GM12878 (cell line): ENCODE data around the gene POMT1. TPM values are rescaled to one million over a fixed set of nuclear protein-coding genes. Genes with fewer than 3 reads are reported as not detected.

Experiments used
- ATAC-seq: fragments of 200-7000 bp; cut with Tn5 transposase; 3 replicates; pipeline ENCODE4 v1.9.1; 2020; ENCODE audit warnings: mild to moderate bottlenecking, moderate library complexity
- BruUV-seq: library from RNA; stranded (reverse); fragments of 400-500 nt; replicated peaks from 2 replicates; lab custom pipeline; 2021; lab: Mats Ljungman, UMichigan
- CTCF ChIA-PET: fragments of 300-600 bp; sonication (Branson Sonifier 250); formaldehyde crosslinking; extraction: SDS; loops from one replicate; lab custom pipeline; 2021; ENCODE audit warnings: inconsistent platforms; lab: Yijun Ruan, JAX
- POLR2A ChIA-PET: fragments of 350-600 bp; formaldehyde crosslinking; extraction: SDS; loops from one replicate; lab custom pipeline; 2021; ENCODE audit warnings: inconsistent platforms; lab: Charles Lee
- RAD21 ChIA-PET: fragments of 300-600 bp; sonication (Branson Sonifier 250); formaldehyde crosslinking; loops from one replicate; lab custom pipeline; 2023; ENCODE audit warnings: antibody characterized with exemption; ENCODE audit not compliant: unreplicated experiment; lab: Charles Lee
- SMC1A ChIA-PET: fragments of 300-600 bp; sonication (Branson Sonifier 250); formaldehyde crosslinking; loops from one replicate; lab custom pipeline; 2023; ENCODE audit not compliant: unreplicated experiment, uncharacterized antibody; lab: Charles Lee
- DNase-seq: peaks from one replicate; pipeline ENCODE4 v3.0.0-alpha.2; 2011; ENCODE audit warnings: low read depth, low spot score
- FAIRE-seq: peaks from 3 replicates; lab custom pipeline; 2011; peaks lifted over from hg19 to GRCh38; lab: Jason Lieb, UNC
- H2AFZ ChIP-seq: 2 replicates; pipeline ENCODE4 v1.6.0; 2011; ENCODE audit warnings: low read depth, low read length, control low read depth; ENCODE audit not compliant: control insufficient read depth
- H3K27ac ChIP-seq: 2 replicates; pipeline ENCODE4 v1.5.1; 2011; ENCODE audit warnings: control low read depth; ENCODE audit not compliant: control insufficient read depth, insufficient read depth
- H3K27me3 ChIP-seq, 2 experiments: replicated peaks in 1 of 2; 2 replicates each; pipeline versions ENCODE4 v1.6.0 to v1.6.1; 2011; ENCODE audit warnings: low read length in 1 of 2; ENCODE audit not compliant: control insufficient read depth in 2 of 2, insufficient read depth in 2 of 2
- H3K36me3 ChIP-seq, 2 experiments: 2 replicates each; pipeline ENCODE4 v1.5.1; 2011; ENCODE audit warnings: low read length in 1 of 2; ENCODE audit not compliant: control insufficient read depth in 2 of 2, insufficient read depth in 2 of 2
- H3K4me1 ChIP-seq: 2 replicates; pipeline ENCODE4 v1.6.1; 2011; ENCODE audit warnings: mild to moderate bottlenecking, low read length, moderate library complexity, mixed read lengths; ENCODE audit not compliant: control insufficient read depth, insufficient read depth
- H3K4me2 ChIP-seq: 2 replicates; pipeline ENCODE4 v1.6.0; 2011; ENCODE audit warnings: control low read depth; ENCODE audit not compliant: control insufficient read depth, insufficient read depth
- H3K4me3 ChIP-seq: fragments of 200-600 bp; sonication (generic); 2 replicates; pipeline ENCODE4 v1.5.1; 2016
- H3K79me2 ChIP-seq: 2 replicates; pipeline ENCODE4 v1.6.0; 2011; ENCODE audit warnings: low read length; ENCODE audit not compliant: control insufficient read depth, insufficient read depth
- H3K9ac ChIP-seq: 2 replicates; pipeline ENCODE4 v1.8.0; 2011; ENCODE audit warnings: low read length, control low read depth, mixed read lengths; ENCODE audit not compliant: control insufficient read depth, insufficient read depth
- H3K9me3 ChIP-seq: replicated peaks from 3 replicates; pipeline ENCODE4 v1.5.1; 2011; ENCODE audit warnings: mild to moderate bottlenecking, low read length; ENCODE audit not compliant: control insufficient read depth, insufficient read depth
- H4K20me1 ChIP-seq: 2 replicates; pipeline ENCODE4 v1.6.0; 2011; ENCODE audit not compliant: control insufficient read depth, insufficient read depth
- CUX1 ChIP-seq: IDR thresholded peaks from 2 replicates; pipeline ENCODE4 v1.6.1; 2012; ENCODE audit warnings: improper control_type of control experiment, low read depth, low read length; ENCODE audit not compliant: insufficient replicate concordance
- FOS ChIP-seq: IDR thresholded peaks from 3 replicates; pipeline ENCODE4 v1.6.1; 2011; ENCODE audit warnings: borderline replicate concordance; ENCODE audit not compliant: insufficient read length; ENCODE audit errors: extremely low read depth
- NFYA ChIP-seq: IDR thresholded peaks from 2 replicates; pipeline ENCODE4 v1.6.1; 2011; ENCODE audit warnings: low read depth, mild to moderate bottlenecking, low read length, improper control_type of control experiment, borderline replicate concordance
- RELA ChIP-seq: fragments of 450-650 bp; IDR thresholded peaks from 2 replicates; pipeline ENCODE4 v1.8.0; 2014; ENCODE audit warnings: borderline replicate concordance; ENCODE audit not compliant: partially characterized antibody
- ZNF622 ChIP-seq: fragments of 450-650 bp; IDR thresholded peaks from 2 replicates; pipeline ENCODE4 v1.6.1; 2017; ENCODE audit warnings: mild to moderate bottlenecking, inconsistent platforms
- whole genome bisulfite sequencing: methylation state at CpG from one replicate; pipeline ENCODE4 v1.1.6; 2016; ENCODE audit warnings: low lambda C conversion rate; ENCODE audit not compliant: insufficient replicate concordance, insufficient coverage; ENCODE audit errors: missing lambda C conversion rate; 5-methylcytosine and 5-hydroxymethylcytosine counted together
- in situ Hi-C: fragments of 300-500 bp; cut with MboI; formaldehyde crosslinking; loops from 9 replicates; pipeline ENCODE4 v1.14.3; 2018; ENCODE audit warnings: mixed read lengths
- intact Hi-C: fragments of 100-400 bp; cut with micrococcal nuclease; formaldehyde crosslinking; loops from one replicate; pipeline ENCODE4 v1.14.2; 2022; ENCODE audit not compliant: unreplicated experiment
- polyA plus RNA-seq, 11 experiments: library from polyadenylated mRNA; depleted of rRNA in 4 of 11; unstranded in 6 of 11; stranded (reverse) in 5 of 11; fragments of >200 nt; fragmentation: Nextera tagmentation in 4 of 11; fragmentation: Illumina TruSeq in 1 of 11; extraction: Ambion mirVana in 4 of 11; extraction: Trizol in 1 of 11; gene quantifications; 1 replicate in 1 of 11; 2 replicates in 10 of 11; pipeline versions ENCODE4 v1.2.1 to v1.2.3, GENCODE V29; 2011 to 2016; ENCODE audit warnings: inconsistent platforms in 2 of 11, missing spikeins in 2 of 11, low read depth in 1 of 11
- total RNA-seq, 4 experiments: library from RNA; depleted of rRNA in 3 of 4; stranded (reverse); fragments of >200 nt in 3 of 4; fragmentation: Illumina TruSeq in 1 of 4; extraction: Trizol in 1 of 4; gene quantifications; 2 replicates each; pipeline versions ENCODE4 v1.2.1 to v1.2.3, GENCODE V29; 2013 to 2021

The POMT1 gene
- total and polyA plus RNA-seq, 10 of the 15 experiments (the other 5 are each of a cell fraction or from before 2014, with no cell fraction given) = 1.2 to 19.2 (median 12.6) TPM

- no peak for TF ChIP-seq CUX1
- TF ChIP-seq FOS = no peak
- TF ChIP-seq RELA = no peak
- no peak for TF ChIP-seq ZNF622
- TF ChIP-seq NFYA = no peak
- TF ChIP-seq, all 136 proteins: peak for 0
- DNase-seq = no peak
- H3K4me2 ChIP-seq = no peak overlapping the region
- RAD21 ChIA-PET = no interaction called here
- H3K4me3 ChIP-seq = no peak overlapping the region
- SMC1A ChIA-PET = no interaction called here
- POLR2A ChIA-PET = interaction anchor here (0.5 kb wide), 1 partner anchor 15 kb away, joined by 4 read pairs; no protein-coding TSS in a partner anchor
- H3K9ac ChIP-seq = no peak overlapping the region
- no peak for FAIRE-seq
- no peaks in the 10 kb centered on the region for H3K9me3 ChIP-seq
- H4K20me1 ChIP-seq = no peaks in the 10 kb centered on the region
- CTCF ChIA-PET = interaction anchor here (1.0 kb wide), 1 partner anchor 8 kb away, joined by 3 read pairs; no protein-coding TSS in a partner anchor
- no peak overlapping the region for H2AFZ ChIP-seq
- H3K79me2 ChIP-seq = no peaks in the 10 kb centered on the region; the same call in none of the 2 replicates
- no peaks in the 10 kb centered on the region for H3K27me3 ChIP-seq
- no peak overlapping the region for H3K27ac ChIP-seq
- ATAC-seq = no peak
- WGBS = 95% methylated on average over 6 of the region's 6 CpGs
- no TSS peak for BruUV-seq
- intact Hi-C loops (no loop called here), in situ Hi-C loops (no loop called here)
- H3K36me3 ChIP-seq = peaks cover 40 to 41% of the 10 kb centered on the region in 2 experiments
- no peaks in the 10 kb centered on the region for H3K4me1 ChIP-seq
Measured at GRCh38 chr9:131465401-131465800, 37.3 kb upstream of the POMT1 start.
